GM18517 (cell line): ENCODE data around the gene WEE2.
"Not testable (repeated sequence)": the region's sequence is repeated elsewhere in the genome, so short reads cannot be mapped to it uniquely, and the experiment has no call there.

Experiments used
- ATAC-seq: cut with Tn5 transposase; IDR thresholded peaks from one replicate; pipeline ENCODE4 v1.9.1; 2021; ENCODE audit warnings: mild to moderate bottlenecking, moderate library complexity; ENCODE audit not compliant: unreplicated experiment

Gene WEE2

GRCh38 chr7:141763797-141764196 is 55.6 kb downstream of the WEE2 start, which contains the start of gene TAS2R3:
TSS of gene TAS2R3 (plus strand) at chr7:141764097. CDS start at chr7:141764159, 62 bp downstream.
- ATAC-seq = no peak

GRCh38 chr7:141770083-141770583 is 62.0 kb downstream of the WEE2 start:
- ATAC-seq = not testable (repeated sequence)

- no peak for ATAC-seq
These were observed 68.2 kb downstream of the WEE2 start, which contains the start of gene TAS2R4 for GRCh38 chr7:141776374-141776773. TSS of gene TAS2R4 (plus strand) at chr7:141776674. CDS start at chr7:141778489, 1,815 bp downstream.
